OCI-LY3 (cell line): ENCODE measurements around the gene GRK3.

Experiments
- EZH2phosphoT487 ChIP-seq: fragments of 200-600 bp; shearing (Covaris generic); IDR thresholded peaks from 2 replicates; pipeline ENCODE4 v1.6.1; 2018; ENCODE audit warnings: antibody characterized with exemption, mixed run types, low read depth
- TF ChIP-seq, protein P1 (sequence below): fragments of 200-600, 300-600 bp; sonication (generic); IDR thresholded peaks from 2 replicates; pipeline ENCODE4 v1.5.1; 2014; ENCODE audit warnings: antibody characterized with exemption, low read length, low read depth

- TF ChIP-seq, protein P1, sequence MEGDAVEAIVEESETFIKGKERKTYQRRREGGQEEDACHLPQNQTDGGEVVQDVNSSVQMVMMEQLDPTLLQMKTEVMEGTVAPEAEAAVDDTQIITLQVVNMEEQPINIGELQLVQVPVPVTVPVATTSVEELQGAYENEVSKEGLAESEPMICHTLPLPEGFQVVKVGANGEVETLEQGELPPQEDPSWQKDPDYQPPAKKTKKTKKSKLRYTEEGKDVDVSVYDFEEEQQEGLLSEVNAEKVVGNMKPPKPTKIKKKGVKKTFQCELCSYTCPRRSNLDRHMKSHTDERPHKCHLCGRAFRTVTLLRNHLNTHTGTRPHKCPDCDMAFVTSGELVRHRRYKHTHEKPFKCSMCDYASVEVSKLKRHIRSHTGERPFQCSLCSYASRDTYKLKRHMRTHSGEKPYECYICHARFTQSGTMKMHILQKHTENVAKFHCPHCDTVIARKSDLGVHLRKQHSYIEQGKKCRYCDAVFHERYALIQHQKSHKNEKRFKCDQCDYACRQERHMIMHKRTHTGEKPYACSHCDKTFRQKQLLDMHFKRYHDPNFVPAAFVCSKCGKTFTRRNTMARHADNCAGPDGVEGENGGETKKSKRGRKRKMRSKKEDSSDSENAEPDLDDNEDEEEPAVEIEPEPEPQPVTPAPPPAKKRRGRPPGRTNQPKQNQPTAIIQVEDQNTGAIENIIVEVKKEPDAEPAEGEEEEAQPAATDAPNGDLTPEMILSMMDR, result no peak
- no peak for TF ChIP-seq EZH2phosphoT487
Observed at GRCh38 chr22:25659413-25659812, 94.9 kb downstream of the GRK3 start.
